Measurements from ENCODE around the gene ACTRT2.

The ACTRT2 gene

DNA sequence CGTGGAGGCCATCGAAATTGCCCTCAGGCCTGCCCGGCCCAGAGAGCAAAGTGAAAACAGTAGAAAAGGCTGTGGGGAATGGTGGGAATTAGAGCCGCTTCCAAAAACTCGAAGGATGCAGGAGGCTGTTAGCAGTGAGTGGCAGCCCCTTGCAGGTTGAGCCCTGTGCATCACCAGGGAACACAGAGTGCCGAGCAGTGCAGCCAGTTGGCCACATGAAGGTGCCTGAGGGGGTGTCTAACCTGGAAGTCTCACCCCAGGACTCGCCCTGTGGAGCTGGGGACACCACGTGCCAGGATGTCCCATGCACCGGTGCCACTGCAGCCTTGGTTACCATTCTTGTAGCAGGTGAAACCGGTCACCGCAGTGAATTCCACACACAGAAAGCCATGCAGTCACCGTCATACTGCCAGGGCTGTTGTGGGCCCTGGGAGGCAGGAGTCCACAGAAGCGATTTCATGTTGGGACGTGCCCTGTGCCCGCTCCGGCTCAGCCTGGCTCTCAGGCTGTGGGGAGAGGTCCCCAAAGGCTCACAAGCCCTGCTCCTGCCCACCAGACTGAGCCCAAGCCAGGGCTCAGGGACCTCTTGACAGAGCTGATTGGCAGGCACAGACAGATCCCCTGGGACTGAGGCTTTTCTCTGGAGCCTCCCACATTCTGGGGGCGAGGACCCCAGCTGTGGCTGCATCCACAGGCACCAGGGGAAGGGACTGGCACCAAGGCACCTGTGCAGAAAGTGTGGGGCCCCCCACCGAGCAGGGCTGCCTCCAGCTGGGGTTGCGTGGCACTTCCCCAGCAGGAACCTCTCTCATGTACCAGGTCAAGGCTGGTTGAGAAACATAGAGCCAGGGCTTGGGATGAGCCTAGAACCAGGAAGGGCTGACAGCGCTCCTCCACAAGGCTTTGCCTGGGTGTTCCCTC is 16.7 kb upstream of the ACTRT2 start:
- TF ChIP-seq, protein P1, sequence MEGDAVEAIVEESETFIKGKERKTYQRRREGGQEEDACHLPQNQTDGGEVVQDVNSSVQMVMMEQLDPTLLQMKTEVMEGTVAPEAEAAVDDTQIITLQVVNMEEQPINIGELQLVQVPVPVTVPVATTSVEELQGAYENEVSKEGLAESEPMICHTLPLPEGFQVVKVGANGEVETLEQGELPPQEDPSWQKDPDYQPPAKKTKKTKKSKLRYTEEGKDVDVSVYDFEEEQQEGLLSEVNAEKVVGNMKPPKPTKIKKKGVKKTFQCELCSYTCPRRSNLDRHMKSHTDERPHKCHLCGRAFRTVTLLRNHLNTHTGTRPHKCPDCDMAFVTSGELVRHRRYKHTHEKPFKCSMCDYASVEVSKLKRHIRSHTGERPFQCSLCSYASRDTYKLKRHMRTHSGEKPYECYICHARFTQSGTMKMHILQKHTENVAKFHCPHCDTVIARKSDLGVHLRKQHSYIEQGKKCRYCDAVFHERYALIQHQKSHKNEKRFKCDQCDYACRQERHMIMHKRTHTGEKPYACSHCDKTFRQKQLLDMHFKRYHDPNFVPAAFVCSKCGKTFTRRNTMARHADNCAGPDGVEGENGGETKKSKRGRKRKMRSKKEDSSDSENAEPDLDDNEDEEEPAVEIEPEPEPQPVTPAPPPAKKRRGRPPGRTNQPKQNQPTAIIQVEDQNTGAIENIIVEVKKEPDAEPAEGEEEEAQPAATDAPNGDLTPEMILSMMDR (IDR thresholded peaks at IDR 0.05; ENCODE audit: extremely low read depth, missing control alignments), result no peak
- no peak for DNase-seq (ENCODE audit: low spot score)

DNA sequence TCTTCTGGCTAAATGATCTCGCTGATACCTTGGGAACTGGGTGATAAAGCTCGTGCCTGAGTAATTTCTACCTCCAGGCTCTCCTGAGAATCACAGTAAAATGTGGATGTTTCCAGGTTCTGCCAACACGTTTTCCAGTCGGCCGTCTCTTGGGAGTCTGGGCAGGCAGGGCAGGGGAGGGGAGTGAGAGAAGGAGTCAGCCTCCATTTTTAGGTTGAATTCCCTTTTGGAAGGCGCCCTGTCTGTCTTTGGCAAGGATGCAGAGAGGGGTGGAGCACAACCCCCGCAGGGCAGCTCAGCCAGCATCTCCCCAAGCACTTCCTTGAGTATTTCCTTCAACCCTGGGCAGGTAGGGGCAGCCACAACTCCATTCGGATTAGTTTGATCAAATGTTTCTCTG is 15.5 kb upstream of the ACTRT2 start:
- no peak for DNase-seq (ENCODE audit: low spot score)

DNA sequence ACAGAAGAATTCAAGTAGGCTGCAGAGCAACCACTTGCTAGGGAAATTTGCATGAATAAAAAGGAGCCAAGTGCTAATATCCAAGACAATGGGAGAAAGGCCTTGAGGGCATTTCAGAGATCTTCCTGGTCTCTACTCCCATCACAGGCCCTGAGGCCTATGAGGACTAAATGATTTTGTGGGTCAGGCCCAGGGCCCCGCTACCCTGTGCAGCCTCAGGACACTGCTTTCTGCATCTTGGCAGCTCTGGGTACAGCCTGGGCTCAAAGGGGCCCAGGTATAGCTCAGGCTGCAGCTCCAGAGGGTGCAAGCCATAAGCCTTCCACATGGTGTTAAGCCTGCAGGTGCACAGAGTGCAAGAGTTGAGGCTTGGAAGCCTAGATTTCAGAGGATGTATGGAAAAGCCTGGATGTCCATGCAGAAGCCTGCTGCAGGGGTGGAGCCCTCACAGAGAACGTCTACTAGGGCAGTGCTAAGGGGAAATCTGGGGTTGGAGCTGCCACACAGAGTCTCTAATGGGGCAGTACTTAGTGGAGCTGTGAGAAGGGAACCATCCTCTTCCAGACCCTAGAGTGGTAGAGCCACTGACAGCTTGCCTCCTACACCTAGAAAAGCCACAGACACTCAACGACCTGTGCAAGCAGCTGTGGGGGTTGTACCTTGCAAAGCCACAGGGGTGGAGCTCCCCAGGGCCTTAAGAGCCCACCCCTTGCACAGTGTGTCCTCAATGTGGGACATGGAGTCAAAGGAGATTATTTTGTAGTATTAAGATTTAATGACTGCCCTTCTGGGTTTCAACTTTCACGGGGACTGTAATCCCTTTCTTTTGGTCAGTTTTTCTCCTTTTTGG is 13.7 kb upstream of the ACTRT2 start:
- no peak for DNase-seq (ENCODE audit: low spot score)
- TF ChIP-seq, protein P1 (IDR thresholded peaks at IDR 0.05; ENCODE audit: extremely low read depth, missing control alignments), result no peak

More for the DNA sequence above, 15.5 kb upstream of the ACTRT2 start:
- TF ChIP-seq, protein P1 (IDR thresholded peaks at IDR 0.05; ENCODE audit: extremely low read depth, missing control alignments), result no peak

DNA sequence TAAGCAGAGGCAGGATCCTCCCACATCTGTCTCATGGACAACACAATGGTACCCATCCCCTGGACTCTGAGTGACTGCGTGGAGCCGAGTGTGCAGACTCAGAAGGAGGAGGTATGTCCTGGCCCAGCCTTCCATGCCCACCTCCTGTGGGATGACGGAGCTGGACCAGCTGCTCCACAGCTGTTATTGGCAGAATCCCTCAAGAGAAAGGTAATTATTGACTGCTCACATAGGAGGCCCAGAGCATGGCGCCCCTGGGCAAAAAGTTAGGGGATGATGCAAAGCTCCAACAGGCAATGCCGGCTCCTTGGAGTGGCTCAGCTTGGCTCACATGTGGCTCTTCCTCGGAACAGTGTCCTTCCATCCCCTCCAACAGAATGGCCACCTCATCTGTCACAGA is 12.2 kb upstream of the ACTRT2 start:
- TF ChIP-seq, protein P1 (IDR thresholded peaks at IDR 0.05; ENCODE audit: extremely low read depth, missing control alignments), result no peak
- DNase-seq (ENCODE audit: low spot score), result no peak

DNA sequence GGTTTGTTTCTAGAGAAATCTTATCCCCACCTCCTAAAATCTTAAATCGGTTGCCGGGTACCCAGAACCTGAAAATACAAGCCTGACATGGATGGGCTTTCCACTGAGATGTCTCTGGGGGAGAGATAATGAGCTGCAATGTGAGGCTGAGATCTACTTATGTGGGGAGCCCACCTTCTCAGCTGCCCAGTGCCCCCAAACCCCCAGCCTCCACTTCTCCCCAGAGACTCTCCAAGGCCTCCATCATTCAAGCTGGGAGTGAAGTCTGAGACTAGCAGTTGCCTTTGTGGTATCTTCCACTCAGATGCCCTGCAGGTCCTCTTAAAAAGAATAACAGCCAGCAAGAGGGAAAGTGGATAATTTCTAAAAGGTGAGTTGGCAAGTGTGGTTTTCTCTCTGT is 11.7 kb upstream of the ACTRT2 start:
- TF ChIP-seq, protein P1 (IDR thresholded peaks at IDR 0.05; ENCODE audit: extremely low read depth, missing control alignments), result no peak

DNA sequence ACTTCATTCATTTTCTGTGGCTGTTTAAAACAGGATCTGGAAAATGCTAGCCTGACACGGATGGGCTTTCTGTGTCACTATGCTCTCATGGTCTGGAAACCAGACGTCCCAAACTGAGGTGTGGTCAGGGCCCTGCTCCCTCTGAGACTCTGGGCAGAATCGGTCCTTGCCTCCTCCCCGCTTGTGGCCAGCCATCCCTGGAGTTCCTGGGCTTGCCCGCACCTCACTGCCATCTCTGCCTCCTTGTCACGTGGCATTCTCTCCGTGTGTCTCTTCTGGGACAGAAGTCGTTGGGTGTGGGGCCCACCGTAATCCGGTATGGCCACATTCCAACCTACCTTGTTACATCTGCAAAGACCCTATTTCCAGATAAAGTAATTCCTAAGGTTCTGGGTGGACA is 10.1 kb upstream of the ACTRT2 start:
- no peak for DNase-seq (ENCODE audit: low spot score)

More for the DNA sequence above, 11.7 kb upstream of the ACTRT2 start:
- DNase-seq (ENCODE audit: low spot score), result no peak

More for the DNA sequence above, 10.1 kb upstream of the ACTRT2 start:
- TF ChIP-seq, protein P1 (IDR thresholded peaks at IDR 0.05; ENCODE audit: extremely low read depth, missing control alignments), result no peak

Data from GM20000 (cell line).